Measurements from ENCODE around the gene NR2F1-AS1. TPM values are rescaled to one million over a fixed set of nuclear protein-coding genes. Genes with fewer than 3 reads are reported as not detected.

NR2F1-AS1 gene
- total RNA-seq (2021; ENCODE audit: unreplicated experiment) (27.0 TPM), Bru-seq, nascent RNA (percentile 90 among the genes with signal in this experiment), BruChase-seq, experiment 1, labeled RNA remaining after a 2-hour chase (percentile 84 among the genes with signal in this experiment), BruChase-seq, experiment 2, labeled RNA remaining after a 6-hour chase (percentile 75 among the genes with signal in this experiment)
- 23.9 TPM for polyA plus RNA-seq (2012; ENCODE audit: insufficient read length)
- long read RNA-seq, partial matches to known transcripts: 1 of 49 reads
- long read RNA-seq, other reads (novel, unspliced or antisense): 42 of 49 reads

DNA sequence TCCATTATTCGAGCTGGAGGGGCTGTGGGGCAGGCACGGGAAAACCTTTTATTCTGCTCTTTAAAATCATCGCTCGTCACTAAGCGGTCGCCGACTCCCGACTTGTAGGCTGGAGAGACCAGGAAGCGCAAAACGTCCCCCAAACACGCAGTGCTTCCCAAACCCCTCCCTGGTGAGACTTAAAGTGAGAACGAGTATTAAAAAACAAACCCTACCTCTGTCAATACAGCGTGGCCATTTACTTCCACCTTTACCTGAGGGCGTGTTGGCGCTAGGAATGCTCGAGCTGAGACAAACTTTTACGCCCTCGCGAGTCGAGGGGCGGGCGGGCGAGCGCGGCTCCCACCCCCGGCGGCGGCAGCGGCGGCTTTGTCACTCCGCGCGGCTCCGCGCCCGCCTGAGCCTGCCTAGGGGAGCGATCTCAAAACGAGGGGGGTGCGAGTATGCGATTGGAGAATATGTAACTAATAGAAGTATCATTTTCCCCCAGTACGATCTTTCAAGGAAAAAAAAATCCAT, at the start of gene NR2F1-AS1:
TSS of gene NR2F1-AS1 (minus strand) at position 293 of the 519 bp plus-strand sequence.
- peak; percentile 7; the same call in 1 of the 2 replicates for ATAC-seq
- Histone ChIP-seq H3K4me1 (ENCODE audit: control insufficient read depth, insufficient read depth, low read length) (peaks cover 27% of the 10 kb centered on the region), H3K27me3 (ENCODE audit: control insufficient read depth, insufficient read depth, low read length) (no peaks in the 10 kb centered on the region), H3K9me3 (ENCODE audit: control insufficient read depth, insufficient read depth, low read depth, low read length) (no peaks in the 10 kb centered on the region), H3K36me3 (ENCODE audit: control insufficient read depth, insufficient read depth, low read length) (peaks cover 2% of the 10 kb centered on the region; the same call in 1 of the 2 replicates), H3K27ac (ENCODE audit: low read length) (peak within 1 kb of the TSS; percentile 94), H3K4me3 (ENCODE audit: low read depth in 2 of 2, low read length in 2 of 2) (peak within 1 kb of the TSS; percentile 68 to 71)
- TF ChIP-seq SIN3A (IDR thresholded peaks at IDR 0.05; ENCODE audit: borderline replicate concordance, insufficient read depth, low read depth, low read length) (no peak; the same call in 1 of the 2 replicates), TCF7L2 (IDR thresholded peaks at IDR 0.05; ENCODE audit: low read depth, low read length) (peak; percentile 62; the same call in 1 of the 2 replicates)
- DNase-seq (ENCODE audit: low read depth, low spot score): no peak
- POLR2A ChIA-PET: no interaction called here
- BruUV-seq (replicated peaks): no TSS peak
- CTCF ChIA-PET: no interaction called here
- intact Hi-C loops (cut with micrococcal nuclease; ENCODE audit: unreplicated experiment): loop anchor here (2.0 to 10.0 kb wide), 2 partner anchors 220 to 1936 kb away; no protein-coding TSS in a partner anchor
- in situ Hi-C loops (cut with HindIII; ENCODE audit: low pct_unique_long_range_greater_than_20kb, low sequenced_read_pairs): no loop called here

GRCh38 chr5:93626801-93627200, 45.8 kb upstream of the NR2F1-AS1 start:
- Histone ChIP-seq H3K27me3 (ENCODE audit: control insufficient read depth, insufficient read depth, low read length) (no peaks in the 10 kb centered on the region), H3K36me3 (ENCODE audit: control insufficient read depth, insufficient read depth, low read length) (no peaks in the 10 kb centered on the region), H3K27ac (ENCODE audit: low read length) (no peak overlapping the region), H3K9me3 (ENCODE audit: control insufficient read depth, insufficient read depth, low read depth, low read length) (no peaks in the 10 kb centered on the region), H3K4me3 (ENCODE audit: low read depth in 2 of 2, low read length in 2 of 2) (no peak overlapping the region), H3K4me1 (ENCODE audit: control insufficient read depth, insufficient read depth, low read length) (peaks cover 7% of the 10 kb centered on the region)
- CTCF ChIA-PET: no interaction called here
- intact Hi-C loops (cut with micrococcal nuclease; ENCODE audit: unreplicated experiment) (no loop called here), in situ Hi-C loops (cut with HindIII; ENCODE audit: low pct_unique_long_range_greater_than_20kb, low sequenced_read_pairs) (no loop called here)
- no TSS peak for BruUV-seq (replicated peaks)
- POLR2A ChIA-PET: no interaction called here
- ATAC-seq: no peak
- no peak for DNase-seq (ENCODE audit: low read depth, low spot score)
- no peak for TF ChIP-seq TCF7L2 (IDR thresholded peaks at IDR 0.05; ENCODE audit: low read depth, low read length)
- TF ChIP-seq REST (IDR thresholded peaks at IDR 0.05; ENCODE audit: insufficient read depth in 1 of 2, low read depth in 2 of 2, low read length in 1 of 2): no peak
- no peak for TF ChIP-seq POLR2AphosphoS5 (IDR thresholded peaks at IDR 0.05; ENCODE audit: low read depth, low read length)
- no peak for TF ChIP-seq CTCF (IDR thresholded peaks at IDR 0.05)

- ChIA-PET CTCF (no interaction called here), POLR2A (no interaction called here)
- H3K36me3 ChIP-seq (ENCODE audit: control insufficient read depth, insufficient read depth, low read length): no peaks in the 10 kb centered on the region
- no TSS peak for BruUV-seq (replicated peaks)
- H3K4me3 ChIP-seq (ENCODE audit: low read depth in 2 of 2, low read length in 2 of 2): no peak overlapping the region
- no peak for DNase-seq (ENCODE audit: low read depth, low spot score)
- intact Hi-C loops (cut with micrococcal nuclease; ENCODE audit: unreplicated experiment): no loop called here
- no peak for ATAC-seq
- in situ Hi-C loops (cut with HindIII; ENCODE audit: low pct_unique_long_range_greater_than_20kb, low sequenced_read_pairs): loop anchor here (25.0 kb wide), 1 partner anchor 189 kb away; no protein-coding TSS in a partner anchor
- no peaks in the 10 kb centered on the region for H3K27me3 ChIP-seq (ENCODE audit: control insufficient read depth, insufficient read depth, low read length)
- TF ChIP-seq SIN3A (IDR thresholded peaks at IDR 0.05; ENCODE audit: borderline replicate concordance, insufficient read depth, low read depth, low read length) (no peak), REST (IDR thresholded peaks at IDR 0.05; ENCODE audit: insufficient read depth in 1 of 2, low read depth in 2 of 2, low read length in 1 of 2) (no peak), POLR2AphosphoS5 (IDR thresholded peaks at IDR 0.05; ENCODE audit: low read depth, low read length) (no peak), TCF7L2 (IDR thresholded peaks at IDR 0.05; ENCODE audit: low read depth, low read length) (no peak), CTCF (IDR thresholded peaks at IDR 0.05) (no peak)
- no peak overlapping the region for H3K27ac ChIP-seq (ENCODE audit: low read length)
- no peaks in the 10 kb centered on the region for H3K9me3 ChIP-seq (ENCODE audit: control insufficient read depth, insufficient read depth, low read depth, low read length)
- H3K4me1 ChIP-seq (ENCODE audit: control insufficient read depth, insufficient read depth, low read length): peaks cover 7% of the 10 kb centered on the region
These were observed 42.1 kb upstream of the NR2F1-AS1 start for GRCh38 chr5:93623153-93623552.

Data from Panc1 (cell line).